Heart left ventricle (tissue), 13 donors: Measurements from ENCODE around the gene KIR2DL1.
"Not testable (repeated sequence)": the region's sequence is repeated elsewhere in the genome, so short reads cannot be mapped to it uniquely, and the experiment has no call there.

Experiments used
- CTCF ChIP-seq, 12 donors: fragments of 200-600 bp; sonication (generic) in 4 of 12; IDR thresholded peaks; one replicate each; pipeline versions ENCODE4 v1.5.0 to v1.8.0; 2018 to 2022; ENCODE audit warnings: antibody characterized with exemption in 12 of 12, mild to moderate bottlenecking in 5 of 12
- POLR2A ChIP-seq, 2 donors: fragments of 450-650 bp; IDR thresholded peaks; one replicate each; pipeline ENCODE4 v1.6.1; 2017; ENCODE audit warnings: antibody characterized with exemption in 2 of 2, mild to moderate bottlenecking in 2 of 2, moderate library complexity in 2 of 2
- donor health status: ischemic (EF 13 %, LVEDD 7.1; RV severe dilation, severe dysfunction).
- donor health status: DM: no; HTN: yes; CAD: no.
- donor health status: DM: no; HTN: no; CAD: no.
- donor health status: ischemic (EF 25% LVEDD 6.9; RV normal size, moderate dysfunction).
- donor health status: ischemic (EF 25% LVEDD 5.7; RV mildly dilated, moderate dysfunction).
- donor health status: ischemic (EF 35%, LVEDD 5.7; RV mildly dilated, moderate dysfunction).
- donor health status: nonischemic (EF 11% LVEDD 7.7; RV severe dilation, severe dysfunction).
- donor health status: DM: yes; HTN: yes; CAD: no.
- donor health status: PGD.
- donor health status: ischemic (EF 29% LVEDD 5.4; RV normal size, mild dysfunction).
- donor health status: nonischemic (EF 23%, LVEDD 6.1; RV moderate dilation, normal function).

- not testable (repeated sequence) for TF ChIP-seq CTCF, POLR2A (IDR thresholded peaks at IDR 0.05)
Measured at GRCh38 chr19:54775095-54775815, 5.7 kb downstream of the KIR2DL1 start.
